Measurements from ENCODE around the gene ASPDH.

DNA sequence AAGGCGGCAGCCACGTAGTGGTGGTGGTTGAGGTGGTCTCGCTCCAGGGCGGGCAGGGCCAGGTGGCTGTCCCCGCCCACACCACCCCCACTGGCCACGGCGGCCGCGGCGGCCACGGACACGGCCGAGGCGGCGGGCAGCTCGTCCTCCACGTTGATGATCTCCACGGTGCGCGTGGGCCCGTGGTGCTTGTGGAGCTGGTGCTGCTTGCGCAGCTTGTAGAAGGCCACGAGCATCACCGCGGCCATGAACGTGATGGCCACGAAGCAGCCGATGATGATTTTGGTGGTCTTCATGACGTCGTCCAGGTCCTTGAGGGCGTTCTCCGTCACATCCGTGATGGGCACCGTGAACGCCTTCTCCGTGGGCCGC is 4.0 kb upstream of the ASPDH start:
- TF ChIP-seq, protein P1, sequence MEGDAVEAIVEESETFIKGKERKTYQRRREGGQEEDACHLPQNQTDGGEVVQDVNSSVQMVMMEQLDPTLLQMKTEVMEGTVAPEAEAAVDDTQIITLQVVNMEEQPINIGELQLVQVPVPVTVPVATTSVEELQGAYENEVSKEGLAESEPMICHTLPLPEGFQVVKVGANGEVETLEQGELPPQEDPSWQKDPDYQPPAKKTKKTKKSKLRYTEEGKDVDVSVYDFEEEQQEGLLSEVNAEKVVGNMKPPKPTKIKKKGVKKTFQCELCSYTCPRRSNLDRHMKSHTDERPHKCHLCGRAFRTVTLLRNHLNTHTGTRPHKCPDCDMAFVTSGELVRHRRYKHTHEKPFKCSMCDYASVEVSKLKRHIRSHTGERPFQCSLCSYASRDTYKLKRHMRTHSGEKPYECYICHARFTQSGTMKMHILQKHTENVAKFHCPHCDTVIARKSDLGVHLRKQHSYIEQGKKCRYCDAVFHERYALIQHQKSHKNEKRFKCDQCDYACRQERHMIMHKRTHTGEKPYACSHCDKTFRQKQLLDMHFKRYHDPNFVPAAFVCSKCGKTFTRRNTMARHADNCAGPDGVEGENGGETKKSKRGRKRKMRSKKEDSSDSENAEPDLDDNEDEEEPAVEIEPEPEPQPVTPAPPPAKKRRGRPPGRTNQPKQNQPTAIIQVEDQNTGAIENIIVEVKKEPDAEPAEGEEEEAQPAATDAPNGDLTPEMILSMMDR (IDR thresholded peaks at IDR 0.05): no peak
- TF ChIP-seq CHD2 (IDR thresholded peaks at IDR 0.05; ENCODE audit: low read length, partially characterized antibody) (no peak), POLR2A (IDR thresholded peaks at IDR 0.05; ENCODE audit: low read length) (no peak), CBX8 (IDR thresholded peaks at IDR 0.05) (no peak)

Measured in A549 (cell line).